ENCODE results near the gene PRDM11. TPM values are rescaled to one million over a fixed set of nuclear protein-coding genes. Genes with fewer than 3 reads are reported as not detected.

PRDM11 gene
- total and polyA plus RNA-seq, 4 donors, result 0.64 to 6.9 (median 2.8) TPM

DNA sequence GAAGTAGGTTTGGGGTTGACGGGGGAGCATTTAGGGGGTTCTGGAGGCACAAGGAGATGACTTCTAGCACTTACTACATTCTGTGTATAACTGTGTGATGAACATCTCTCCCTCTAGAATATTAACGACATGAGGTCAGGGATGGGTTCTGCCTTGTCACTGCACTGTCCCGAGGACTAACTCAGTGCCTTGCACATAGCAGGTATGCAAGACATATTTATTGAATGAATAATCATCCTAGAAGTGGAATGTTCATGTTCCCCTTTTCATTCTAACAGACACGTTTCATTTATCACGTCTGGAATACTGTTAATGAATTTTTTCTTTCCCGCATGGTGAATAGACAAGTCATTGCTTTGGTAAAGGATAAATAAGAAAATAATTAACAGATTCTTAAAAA is 127.1 kb downstream of the PRDM11 start:
- Histone ChIP-seq H3K9me3 (ENCODE audit: control insufficient read depth in 4 of 4, low read length in 3 of 4) (no peaks in the 10 kb centered on the region), H3K27ac (ENCODE audit: low read depth in 1 of 2, low read length in 2 of 2) (no peak overlapping the region), H3K4me3 (ENCODE audit: low read depth in 1 of 3, low read length in 3 of 3) (no peak overlapping the region), H3K27me3 (ENCODE audit: control insufficient read depth in 4 of 4, insufficient read depth in 4 of 4, low read length in 3 of 4) (peaks cover 0 to 16% (median 0%) of the 10 kb centered on the region in 4 donors), H3K4me1 (ENCODE audit: control insufficient read depth in 4 of 4, insufficient read depth in 4 of 4, low read length in 3 of 4) (no peaks in the 10 kb centered on the region), H3K9ac (ENCODE audit: low read depth in 1 of 2, low read length in 2 of 2) (no peak overlapping the region), H3K36me3 (ENCODE audit: control insufficient read depth in 4 of 4, insufficient read depth in 3 of 4, low read depth in 1 of 4, low read length in 3 of 4) (no peaks in the 10 kb centered on the region)
- TF ChIP-seq EGR1 (IDR thresholded peaks at IDR 0.05; ENCODE audit: low read depth in 2 of 2), result no peak
- TF ChIP-seq NR2F2 (IDR thresholded peaks at IDR 0.05), result no peak
- no peak for TF ChIP-seq SP1 (IDR thresholded peaks at IDR 0.05)
- TF ChIP-seq, protein P1, sequence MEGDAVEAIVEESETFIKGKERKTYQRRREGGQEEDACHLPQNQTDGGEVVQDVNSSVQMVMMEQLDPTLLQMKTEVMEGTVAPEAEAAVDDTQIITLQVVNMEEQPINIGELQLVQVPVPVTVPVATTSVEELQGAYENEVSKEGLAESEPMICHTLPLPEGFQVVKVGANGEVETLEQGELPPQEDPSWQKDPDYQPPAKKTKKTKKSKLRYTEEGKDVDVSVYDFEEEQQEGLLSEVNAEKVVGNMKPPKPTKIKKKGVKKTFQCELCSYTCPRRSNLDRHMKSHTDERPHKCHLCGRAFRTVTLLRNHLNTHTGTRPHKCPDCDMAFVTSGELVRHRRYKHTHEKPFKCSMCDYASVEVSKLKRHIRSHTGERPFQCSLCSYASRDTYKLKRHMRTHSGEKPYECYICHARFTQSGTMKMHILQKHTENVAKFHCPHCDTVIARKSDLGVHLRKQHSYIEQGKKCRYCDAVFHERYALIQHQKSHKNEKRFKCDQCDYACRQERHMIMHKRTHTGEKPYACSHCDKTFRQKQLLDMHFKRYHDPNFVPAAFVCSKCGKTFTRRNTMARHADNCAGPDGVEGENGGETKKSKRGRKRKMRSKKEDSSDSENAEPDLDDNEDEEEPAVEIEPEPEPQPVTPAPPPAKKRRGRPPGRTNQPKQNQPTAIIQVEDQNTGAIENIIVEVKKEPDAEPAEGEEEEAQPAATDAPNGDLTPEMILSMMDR (IDR thresholded peaks at IDR 0.05; ENCODE audit: low read depth, low read length, missing input control), result no peak
- no peak for TF ChIP-seq RAD21 (IDR thresholded peaks at IDR 0.05)
- no peak for TF ChIP-seq RXRA (IDR thresholded peaks at IDR 0.05)
- TF ChIP-seq YY1 (IDR thresholded peaks at IDR 0.05), result no peak
- TF ChIP-seq FOXA2 (IDR thresholded peaks at IDR 0.05), result no peak
- TF ChIP-seq FOXA1 (IDR thresholded peaks at IDR 0.05), result no peak
- no peak for TF ChIP-seq HNF4G (IDR thresholded peaks at IDR 0.05)
- TF ChIP-seq MAX (IDR thresholded peaks at IDR 0.05), result no peak
- 74% methylated on average over 6 of the region's 6 CpGs for WGBS
- DNase-seq (ENCODE audit: low spot score), result no peak

DNA sequence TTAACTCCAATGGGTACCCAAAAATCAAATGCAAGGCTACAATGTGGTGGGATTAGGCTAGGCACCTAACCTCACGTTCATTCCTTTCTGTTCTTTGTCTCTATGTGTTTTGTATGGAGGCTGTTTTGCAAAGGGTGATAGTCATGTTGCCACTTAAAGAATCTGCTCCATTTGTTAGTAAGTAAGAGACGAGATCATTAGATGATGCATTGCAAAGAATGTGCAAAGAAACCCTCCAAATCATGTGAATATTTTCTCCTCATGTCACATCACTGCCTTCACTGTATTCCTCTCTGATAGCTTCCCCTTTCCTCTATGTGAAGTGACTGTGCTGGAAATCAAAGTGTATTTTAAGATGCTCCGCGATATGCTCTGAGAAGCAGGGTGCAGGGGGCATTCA is 127.8 kb downstream of the PRDM11 start:
- TF ChIP-seq ZBTB33 (IDR thresholded peaks at IDR 0.05) (no peak), REST (IDR thresholded peaks at IDR 0.05) (no peak), FOXA1 (IDR thresholded peaks at IDR 0.05) (no peak), MAX (IDR thresholded peaks at IDR 0.05) (no peak)
- TF ChIP-seq, protein P1 (IDR thresholded peaks at IDR 0.05; ENCODE audit: low read depth, low read length, missing input control), result no peak
- no peak overlapping the region for H3K27ac ChIP-seq (ENCODE audit: low read depth in 1 of 2, low read length in 2 of 2)
- DNase-seq (ENCODE audit: low spot score), result no peak
- no peaks in the 10 kb centered on the region for H3K4me1 ChIP-seq (ENCODE audit: control insufficient read depth in 4 of 4, insufficient read depth in 4 of 4, low read length in 3 of 4)
- no peak overlapping the region for H3K4me3 ChIP-seq (ENCODE audit: low read depth in 1 of 3, low read length in 3 of 3)
- no peaks in the 10 kb centered on the region for H3K9me3 ChIP-seq (ENCODE audit: control insufficient read depth in 4 of 4, low read length in 3 of 4)
- peaks cover 0 to 12% (median 0%) of the 10 kb centered on the region in 4 donors for H3K27me3 ChIP-seq (ENCODE audit: control insufficient read depth in 4 of 4, insufficient read depth in 4 of 4, low read length in 3 of 4)
- WGBS, result 58% methylated on average over 4 of the region's 4 CpGs
- no peak overlapping the region for H3K9ac ChIP-seq (ENCODE audit: low read depth in 1 of 2, low read length in 2 of 2)
- H3K36me3 ChIP-seq (ENCODE audit: control insufficient read depth in 4 of 4, insufficient read depth in 3 of 4, low read depth in 1 of 4, low read length in 3 of 4), result no peaks in the 10 kb centered on the region

All from liver (tissue), 9 donors.